SH-SY5Y (cell line): ENCODE measurements around the gene ZNF280D.

Experiments used
- GATA2 ChIP-seq: IDR thresholded peaks from 2 replicates; pipeline ENCODE4 v1.6.1; 2011; ENCODE audit warnings: mild to moderate bottlenecking, low read depth, low read length
- GATA3 ChIP-seq: IDR thresholded peaks from 2 replicates; pipeline ENCODE4 v1.6.1; 2011; ENCODE audit warnings: low read depth, mild to moderate bottlenecking, low read length, moderate library complexity

DNA sequence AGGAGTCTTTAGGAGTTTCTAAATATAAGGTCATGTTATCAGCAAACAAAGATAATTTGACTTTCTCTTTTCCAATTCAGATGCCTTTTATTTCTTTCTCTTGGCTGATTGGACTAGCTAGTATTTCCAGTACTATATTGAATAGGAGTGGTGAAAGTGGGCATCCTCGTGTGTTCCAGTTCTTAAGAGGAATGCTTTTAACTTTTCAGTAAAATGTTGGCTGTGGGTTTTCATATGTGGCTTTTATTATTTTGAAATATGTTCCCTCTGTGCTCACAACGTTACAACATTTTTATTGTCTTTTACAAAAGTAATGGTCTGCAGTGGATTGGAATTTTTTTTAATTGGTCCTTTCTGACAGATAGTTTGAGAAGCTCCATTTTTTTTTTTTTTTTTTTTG, 8.2 kb upstream of the ZNF280D start:
- TF ChIP-seq GATA3 = no peak
- no peak for TF ChIP-seq GATA2
